Sigmoid colon (tissue), 7 donors: ENCODE results near the gene COL4A1. TPM values are rescaled to one million over a fixed set of nuclear protein-coding genes. Genes with fewer than 3 reads are reported as not detected.
A peak's percentile ranks its signal among the peaks of the same experiment; 100 is the strongest.

ENCODE experiments used
- DNase-seq: peaks from one replicate; pipeline ENCODE4 v3.0.0-alpha.2; 2019
- H3K27ac ChIP-seq, 4 donors: fragments of 200-600 bp; sonication (generic); one replicate each; pipeline ENCODE4 v1.5.1; 2016 to 2019; ENCODE audit warnings: mild to moderate bottlenecking in 1 of 4
- H3K27me3 ChIP-seq, 3 donors: fragments of 200-600 bp; sonication (generic); one replicate each; pipeline ENCODE4 v1.5.1; 2019; ENCODE audit warnings: mild to moderate bottlenecking in 1 of 3
- H3K36me3 ChIP-seq, 4 donors: fragments of 200-600 bp; sonication (generic); one replicate each; pipeline ENCODE4 v1.5.1; 2016 to 2019
- H3K4me1 ChIP-seq, 4 donors: fragments of 200-600 bp; sonication (generic); one replicate each; pipeline ENCODE4 v1.5.1; 2017 to 2019
- H3K4me3 ChIP-seq, 4 donors: fragments of 200-600 bp; sonication (generic); one replicate each; pipeline ENCODE4 v1.5.1; 2017 to 2019; ENCODE audit warnings: mild to moderate bottlenecking in 2 of 4, moderate library complexity in 1 of 4
- H3K9me3 ChIP-seq, 4 donors: fragments of 200-600 bp in 3 of 4; sonication (generic) in 3 of 4; one replicate each; pipeline versions ENCODE4 v1.5.1 to v1.6.1; 2013 to 2019
- CTCF ChIP-seq, 4 experiments: fragments of 450-650 bp in 3 of 4; fragments of 200-600 bp in 1 of 4; IDR thresholded peaks; one replicate each; pipeline ENCODE4 v1.5.1; 2016 to 2019; ENCODE audit warnings: antibody characterized with exemption in 4 of 4, mild to moderate bottlenecking in 3 of 4, moderate library complexity in 2 of 4
- EP300 ChIP-seq, 4 donors: sonication (generic); formaldehyde crosslinking; IDR thresholded peaks; one replicate each; pipeline ENCODE4 v1.6.1; 2017; ENCODE audit warnings: antibody characterized with exemption in 4 of 4
- POLR2A ChIP-seq, 2 donors: fragments of 450-650 bp; IDR thresholded peaks; one replicate each; pipeline ENCODE4 v1.6.1; 2016; ENCODE audit warnings: antibody characterized with exemption in 2 of 2, mild to moderate bottlenecking in 2 of 2, moderate library complexity in 2 of 2
- POLR2AphosphoS5 ChIP-seq, 4 donors: sonication (generic); formaldehyde crosslinking; IDR thresholded peaks; one replicate each; pipeline ENCODE4 v1.6.1; 2017; ENCODE audit warnings: antibody characterized with exemption in 4 of 4
- WGBS, 2 donors: extraction: QIAGEN DNeasy Blood & Tissue Kit; methylation state at CpG; one replicate each; pipeline ENCODE4 v1.1.7; 2013; 5-methylcytosine and 5-hydroxymethylcytosine counted together
- intact Hi-C: fragments of 100-400 bp; cut with DNase I; formaldehyde crosslinking; loops from one replicate; pipeline ENCODE4 v1.15.1; 2023
- polyA plus RNA-seq, 3 donors: library from polyadenylated mRNA; stranded (reverse); fragments of 200-250 nt; gene quantifications; one replicate each; pipeline ENCODE4 v1.2.3, GENCODE V29; 2013
- total RNA-seq, 4 donors: library from RNA; depleted of rRNA; stranded (reverse); fragments of >200 nt; gene quantifications; one replicate each; pipeline ENCODE4 v1.1.0, GENCODE V29; 2016
- donor health status: healthy with polysubstance abuse.
- donor health status: Bipolar disorder and iron deficiency.
- donor health status: healthy.

Gene COL4A1
- total and polyA plus RNA-seq, 7 donors: 9.2 to 598 (median 235) TPM

DNA sequence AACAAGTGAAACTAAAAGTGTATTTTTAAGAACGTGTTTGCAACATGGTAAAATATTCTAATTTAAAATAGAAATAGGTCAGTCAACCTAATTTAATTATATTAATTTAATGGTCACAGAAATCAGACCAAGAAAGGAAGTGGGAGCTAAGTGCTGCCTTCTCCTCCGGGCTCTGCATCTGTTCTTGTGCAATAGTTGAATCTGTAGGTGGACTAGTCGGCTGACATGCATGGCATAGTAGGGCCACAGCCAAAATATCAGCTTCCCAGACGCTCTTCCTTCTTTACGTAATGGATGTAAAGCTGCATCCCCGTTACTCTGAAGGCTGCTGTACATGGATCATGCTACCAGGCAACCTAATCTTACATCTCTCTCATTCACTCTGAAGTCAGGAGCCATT, 47.3 kb downstream of the COL4A1 start:
- H3K4me1 ChIP-seq: peaks cover 0 to 85% (median 71%) of the 10 kb centered on the region in 4 donors
- WGBS, 2 donors: 67 to 84% methylated on average over 6 of the region's 6 CpGs
- intact Hi-C loops: no loop called here
- H3K27ac ChIP-seq: peak overlapping the region; percentile 32 to 98 (median 76)
- no peaks in the 10 kb centered on the region for H3K9me3 ChIP-seq
- no peak for DNase-seq
- TF ChIP-seq POLR2AphosphoS5 (IDR thresholded peaks at IDR 0.05): no peak
- TF ChIP-seq POLR2A (IDR thresholded peaks at IDR 0.05): no peak
- TF ChIP-seq EP300 (IDR thresholded peaks at IDR 0.05): no peak
- TF ChIP-seq CTCF (IDR thresholded peaks at IDR 0.05): no peak
- no peaks in the 10 kb centered on the region for H3K27me3 ChIP-seq
- H3K4me3 ChIP-seq: no peak overlapping the region
- H3K36me3 ChIP-seq: no peaks in the 10 kb centered on the region

- intact Hi-C loops: no loop called here
- no peaks in the 10 kb centered on the region for H3K27me3 ChIP-seq
- peaks cover 0 to 85% (median 71%) of the 10 kb centered on the region in 4 donors for H3K4me1 ChIP-seq
- WGBS, 2 donors: 80 to 90% methylated on average over 12 of the region's 12 CpGs
- peak overlapping the region; percentile 32 to 98 (median 76) for H3K27ac ChIP-seq
- H3K4me3 ChIP-seq: no peak overlapping the region
- DNase-seq: no peak
- H3K36me3 ChIP-seq: no peaks in the 10 kb centered on the region
- H3K9me3 ChIP-seq: no peaks in the 10 kb centered on the region
- TF ChIP-seq POLR2AphosphoS5 (IDR thresholded peaks at IDR 0.05) (no peak), CTCF (IDR thresholded peaks at IDR 0.05) (no peak), POLR2A (IDR thresholded peaks at IDR 0.05) (no peak), EP300 (IDR thresholded peaks at IDR 0.05) (no peak)
Measured at GRCh38 chr13:110258876-110259631, 47.9 kb downstream of the COL4A1 start.

DNA sequence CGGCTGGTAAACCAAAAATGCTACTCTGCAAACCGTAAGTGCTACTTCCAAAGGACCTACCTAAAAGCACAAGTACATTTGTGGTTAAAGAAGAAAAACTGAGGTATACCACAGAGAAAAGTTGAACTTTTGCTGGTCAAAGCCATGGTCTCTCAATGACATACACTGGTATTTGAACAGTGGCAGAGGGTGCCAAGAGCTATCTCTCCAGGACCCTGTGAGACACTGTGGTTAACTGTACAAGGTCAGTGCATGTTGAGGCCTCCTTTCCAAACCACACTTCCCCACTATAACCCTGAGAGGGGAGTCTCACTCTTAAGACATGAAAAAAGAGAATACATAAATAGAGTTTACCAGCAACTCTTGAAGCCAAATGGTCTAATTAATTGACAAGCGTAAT, 49.5 kb downstream of the COL4A1 start:
- intact Hi-C loops: no loop called here

GRCh38 chr13:110256126-110256905, 50.6 kb downstream of the COL4A1 start:
- intact Hi-C loops: no loop called here
- Histone ChIP-seq H3K9me3 (no peaks in the 10 kb centered on the region), H3K27ac (peak overlapping the region; percentile 76 to 98 (median 86)), H3K27me3 (no peaks in the 10 kb centered on the region), H3K36me3 (no peaks in the 10 kb centered on the region), H3K4me3 (no peak overlapping the region), H3K4me1 (peaks cover 0 to 68% (median 54%) of the 10 kb centered on the region in 4 donors)
- no peak for DNase-seq
- WGBS, 2 donors: 72 to 78% methylated on average over 18 of the region's 18 CpGs
- peak; percentile 40 to 55 (median 48) for TF ChIP-seq POLR2AphosphoS5 (IDR thresholded peaks at IDR 0.05)
- TF ChIP-seq POLR2A (IDR thresholded peaks at IDR 0.05): no peak

More for the DNA sequence above, 49.5 kb downstream of the COL4A1 start:
- no peaks in the 10 kb centered on the region for H3K27me3 ChIP-seq
- DNase-seq: no peak
- peaks cover 0 to 72% (median 58%) of the 10 kb centered on the region in 4 donors for H3K4me1 ChIP-seq
- WGBS, 2 donors: 90 to 91% methylated on average over 3 of the region's 3 CpGs
- TF ChIP-seq EP300 (IDR thresholded peaks at IDR 0.05) (no peak), CTCF (IDR thresholded peaks at IDR 0.05) (no peak), POLR2A (IDR thresholded peaks at IDR 0.05) (no peak), POLR2AphosphoS5 (IDR thresholded peaks at IDR 0.05) (no peak)
- peak overlapping the region; percentile 76 to 98 (median 86) for H3K27ac ChIP-seq
- H3K9me3 ChIP-seq: no peaks in the 10 kb centered on the region
- H3K36me3 ChIP-seq: no peaks in the 10 kb centered on the region
- H3K4me3 ChIP-seq: no peak overlapping the region
